HL-60 (cell line): ENCODE data around the gene THBS3.

Experiments
- CTCF ChIP-seq: IDR thresholded peaks from one replicate; pipeline ENCODE4 v1.5.1; 2011; ENCODE audit warnings: low read length, control low read depth, inconsistent platforms; ENCODE audit not compliant: insufficient read depth
- GABPA ChIP-seq: IDR thresholded peaks from 2 replicates; pipeline ENCODE4 v1.6.1; 2012; ENCODE audit warnings: low read depth
- POLR2AphosphoS5 ChIP-seq: IDR thresholded peaks from 2 replicates; pipeline ENCODE4 v1.6.1; 2012; ENCODE audit warnings: low read depth
- REST ChIP-seq: IDR thresholded peaks from 2 replicates; pipeline ENCODE4 v1.6.1; 2012; ENCODE audit warnings: low read depth; ENCODE audit not compliant: insufficient replicate concordance

DNA sequence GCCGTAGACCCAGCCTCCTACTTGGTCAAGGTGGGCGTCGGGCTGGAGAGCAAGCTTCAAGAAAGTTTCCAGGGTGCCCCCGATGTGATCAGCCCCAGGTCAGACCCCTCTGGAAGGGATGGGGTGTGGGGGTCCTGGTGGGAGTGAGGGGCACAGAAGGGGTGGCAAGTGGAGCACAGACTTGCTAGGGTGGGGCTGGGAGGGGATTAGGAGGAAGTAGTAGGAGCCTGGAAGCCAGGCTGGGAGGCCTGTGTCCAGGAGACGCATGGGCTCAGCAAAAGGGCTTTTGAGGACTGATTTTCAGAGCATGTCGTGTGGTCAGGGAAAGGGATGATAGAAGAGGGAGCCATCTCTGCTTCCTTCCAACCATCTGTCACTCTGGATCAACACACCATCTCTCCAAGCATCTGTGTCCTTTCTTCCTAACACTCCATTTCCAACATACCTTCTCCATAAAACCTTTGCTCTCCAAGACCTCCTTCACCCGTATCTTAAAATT, 25.6 kb downstream of the THBS3 start:
- TF ChIP-seq POLR2AphosphoS5 (no peak), CTCF (no peak), GABPA (no peak), REST (no peak)
